SKM-1 treated with dmso at 0.1 percent for 144 hours (cell line): ENCODE data around the gene VPS33A.
"Not testable (repeated sequence)": the region's sequence is repeated elsewhere in the genome, so short reads cannot be mapped to it uniquely, and the experiment has no call there.

Source experiments
- DNase-seq: peaks from one replicate; lab custom pipeline; 2025; ENCODE audit not compliant: unreplicated experiment; lab: John Stamatoyannopoulos, UW

The VPS33A gene

GRCh38 chr12:122205053-122205925 is 61.0 kb downstream of the VPS33A start:
- no peak for DNase-seq

GRCh38 chr12:122204167-122205052 is 61.9 kb downstream of the VPS33A start:
- no peak for DNase-seq

GRCh38 chr12:122203301-122204166 is 62.8 kb downstream of the VPS33A start, which contains the start of gene B3GNT4:
B3GNT4 (plus strand) TSS chr12:122203709; CDS start chr12:122204619, 910 bp downstream.
- no peak for DNase-seq

GRCh38 chr12:122202811-122203210 is 63.5 kb downstream of the VPS33A start:
- DNase-seq, result not testable (repeated sequence)

GRCh38 chr12:122202017-122202416 is 64.3 kb downstream of the VPS33A start:
- no peak for DNase-seq

GRCh38 chr12:122201381-122201780 is 64.9 kb downstream of the VPS33A start:
- DNase-seq, result no peak

GRCh38 chr12:122200541-122201175 is 65.6 kb downstream of the VPS33A start:
- DNase-seq, result no peak

- no peak for DNase-seq
Measured at GRCh38 chr12:122199484-122200355, 66.6 kb downstream of the VPS33A start.

- no peak for DNase-seq
Measured at GRCh38 chr12:122197612-122197966, 68.7 kb downstream of the VPS33A start.

- DNase-seq, result no peak
Measured at GRCh38 chr12:122195405-122195804, 70.9 kb downstream of the VPS33A start.

- no peak for DNase-seq
Measured at GRCh38 chr12:122194804-122195203, 71.5 kb downstream of the VPS33A start.

GRCh38 chr12:122192441-122192840 is 73.9 kb downstream of the VPS33A start:
- DNase-seq, result no peak

- DNase-seq, result peak; percentile 1
Measured at GRCh38 chr12:122190842-122191668, 75.2 kb downstream of the VPS33A start.

GRCh38 chr12:122189626-122190475 is 76.4 kb downstream of the VPS33A start:
- DNase-seq, result no peak

GRCh38 chr12:122187466-122187865 is 78.8 kb downstream of the VPS33A start:
- DNase-seq, result no peak

GRCh38 chr12:122185494-122186082 is 80.7 kb downstream of the VPS33A start:
- DNase-seq, result no peak

- no peak for DNase-seq
Measured at GRCh38 chr12:122185079-122185478, 81.2 kb downstream of the VPS33A start.
